Measurements from ENCODE around the gene INPP1. TPM values are rescaled to one million over a fixed set of nuclear protein-coding genes. Genes with fewer than 3 reads are reported as not detected.
"Not testable (repeated sequence)": the region's sequence is repeated elsewhere in the genome, so short reads cannot be mapped to it uniquely, and the experiment has no call there.

Gene INPP1
- total RNA-seq, 4 donors from 2014 or later, result 10.9 to 12.0 (median 11.9) TPM

GRCh38 chr2:190335225-190335559 is 8.2 kb upstream of the INPP1 start:
- no peak overlapping the region for H3K4me3 ChIP-seq (ENCODE audit: low read depth, poor library complexity, severe bottlenecking)
- TF ChIP-seq CTCF (IDR thresholded peaks at IDR 0.05), result no peak
- TF ChIP-seq POLR2A (IDR thresholded peaks at IDR 0.05), result no peak
- intact Hi-C loops (cut with DNase I; ENCODE audit: low total_unique reads), result no loop called here
- no peak for DNase-seq (ENCODE audit: low spot score in 2 of 2)

GRCh38 chr2:190335584-190335983 is 7.8 kb upstream of the INPP1 start:
- WGBS, 2 donors, result 89 to 98% methylated on average over 4 of the region's 4 CpGs
- H3K4me3 ChIP-seq (ENCODE audit: low read depth, poor library complexity, severe bottlenecking); DNase-seq (ENCODE audit: low spot score in 2 of 2); intact Hi-C loops (cut with DNase I; ENCODE audit: low total_unique reads): not testable (repeated sequence)

GRCh38 chr2:190336420-190336819 is 7.0 kb upstream of the INPP1 start:
- no peak overlapping the region for H3K4me3 ChIP-seq (ENCODE audit: low read depth, poor library complexity, severe bottlenecking)
- no peak for DNase-seq (ENCODE audit: low spot score in 2 of 2)
- intact Hi-C loops (cut with DNase I; ENCODE audit: low total_unique reads), result no loop called here
- 97 to 98% methylated on average over 2 of the region's 2 CpGs for WGBS, 2 donors
- no peak for TF ChIP-seq POLR2A (IDR thresholded peaks at IDR 0.05)
- TF ChIP-seq CTCF (IDR thresholded peaks at IDR 0.05), result no peak

- TF ChIP-seq CTCF (IDR thresholded peaks at IDR 0.05) (no peak), POLR2A (IDR thresholded peaks at IDR 0.05) (no peak)
- H3K4me3 ChIP-seq (ENCODE audit: low read depth, poor library complexity, severe bottlenecking), result no peak overlapping the region
- WGBS, 2 donors, result 76 to 87% methylated on average over 1 of the region's 1 CpG
- no peak for DNase-seq (ENCODE audit: low spot score in 2 of 2)
- intact Hi-C loops (cut with DNase I; ENCODE audit: low total_unique reads), result no loop called here
These were observed 4.9 kb upstream of the INPP1 start for GRCh38 chr2:190338453-190338852.

GRCh38 chr2:190339394-190339793 is 4.0 kb upstream of the INPP1 start:
- intact Hi-C loops (cut with DNase I; ENCODE audit: low total_unique reads), result no loop called here
- WGBS, 2 donors, result 91 to 94% methylated on average over 1 of the region's 1 CpG
- no peak for TF ChIP-seq CTCF (IDR thresholded peaks at IDR 0.05)
- no peak for TF ChIP-seq POLR2A (IDR thresholded peaks at IDR 0.05)
- H3K4me3 ChIP-seq (ENCODE audit: low read depth, poor library complexity, severe bottlenecking), result no peak overlapping the region
- no peak for DNase-seq (ENCODE audit: low spot score in 2 of 2)

GRCh38 chr2:190340369-190340768 is 3.0 kb upstream of the INPP1 start:
- intact Hi-C loops (cut with DNase I; ENCODE audit: low total_unique reads), result no loop called here
- DNase-seq (ENCODE audit: low spot score in 2 of 2), result no peak
- 30 to 50% methylated on average over 2 of the region's 2 CpGs for WGBS, 2 donors
- TF ChIP-seq CTCF (IDR thresholded peaks at IDR 0.05), result no peak
- no peak for TF ChIP-seq POLR2A (IDR thresholded peaks at IDR 0.05)
- no peak overlapping the region for H3K4me3 ChIP-seq (ENCODE audit: low read depth, poor library complexity, severe bottlenecking)
